ENCODE results near the gene SEC14L1. TPM values are rescaled to one million over a fixed set of nuclear protein-coding genes. Genes with fewer than 3 reads are reported as not detected.

The SEC14L1 gene
- total RNA-seq, 1 donor from 2014 or later, result 79.6 TPM

GRCh38 chr17:77235370-77235941 lies 94.7 kb downstream of the SEC14L1 start:
- CTCF ChIA-PET, result interaction anchor here (0.7 to 0.8 kb wide), 2 partner anchors 149 to 376 kb away, joined by 3 to 4 read pairs; no protein-coding TSS in a partner anchor
- intact Hi-C loops (cut with micrococcal nuclease), result no loop called here
- Mint-ChIP-seq H3K36me3 (ENCODE audit: low read depth) (no peaks in the 10 kb centered on the region), H3K9me3 (no peaks in the 10 kb centered on the region), H3K4me1 (peaks cover 19% of the 10 kb centered on the region), H3K27ac (no peak overlapping the region), H3K27me3 (peaks cover 3% of the 10 kb centered on the region), H3K4me3 (peak overlapping the region; percentile 59)
- DNase-seq (no peak), ATAC-seq (ENCODE audit: low read depth) (no peak)
- POLR2A ChIA-PET, result interaction anchor here (0.6 to 3.2 kb wide), 4 partner anchors 10 to 145 kb away, joined by 5 to 13 read pairs (median 6); partner anchors contain the start of gene SEC14L1
- TF ChIP-seq CTCF (IDR thresholded peaks at IDR 0.05), result no peak

- CTCF ChIA-PET, result no interaction called here
- POLR2A ChIA-PET, result no interaction called here
- Mint-ChIP-seq H3K27ac (no peak overlapping the region), H3K36me3 (ENCODE audit: low read depth) (no peaks in the 10 kb centered on the region), H3K27me3 (peaks cover 7% of the 10 kb centered on the region), H3K4me1 (peaks cover 19% of the 10 kb centered on the region), H3K4me3 (no peak overlapping the region), H3K9me3 (no peaks in the 10 kb centered on the region)
- no peak for ATAC-seq (ENCODE audit: low read depth)
- intact Hi-C loops (cut with micrococcal nuclease), result no loop called here
- DNase-seq, result no peak
- TF ChIP-seq CTCF (IDR thresholded peaks at IDR 0.05), result no peak
Observed at GRCh38 chr17:77237232-77238008, 96.7 kb downstream of the SEC14L1 start.

- DNase-seq, result no peak
- Mint-ChIP-seq H3K4me3 (no peak overlapping the region), H3K27me3 (peaks cover 10% of the 10 kb centered on the region), H3K4me1 (peaks cover 6% of the 10 kb centered on the region), H3K9me3 (no peaks in the 10 kb centered on the region), H3K36me3 (ENCODE audit: low read depth) (no peaks in the 10 kb centered on the region), H3K27ac (no peak overlapping the region)
- ChIA-PET POLR2A (interaction anchor here (0.6 kb wide), 1 partner anchor 94 kb away, joined by 5 read pairs; no protein-coding TSS in a partner anchor), CTCF (no interaction called here)
- no peak for ATAC-seq (ENCODE audit: low read depth)
- intact Hi-C loops (cut with micrococcal nuclease), result no loop called here
- TF ChIP-seq CTCF (IDR thresholded peaks at IDR 0.05), result no peak
Observed at GRCh38 chr17:77240976-77241375, 100.2 kb downstream of the SEC14L1 start.

GRCh38 chr17:77242118-77242851 lies 101.5 kb downstream of the SEC14L1 start:
- Mint-ChIP-seq H3K36me3 (ENCODE audit: low read depth) (no peaks in the 10 kb centered on the region), H3K4me1 (peaks cover 10% of the 10 kb centered on the region), H3K27me3 (peaks cover 14% of the 10 kb centered on the region), H3K9me3 (no peaks in the 10 kb centered on the region), H3K27ac (no peak overlapping the region), H3K4me3 (no peak overlapping the region)
- intact Hi-C loops (cut with micrococcal nuclease), result no loop called here
- ChIA-PET CTCF (interaction anchor here (1.0 kb wide), 1 partner anchor 155 kb away, joined by 5 read pairs; no protein-coding TSS in a partner anchor), POLR2A (interaction anchor here (1.1 kb wide), 1 partner anchor 151 kb away, joined by 4 read pairs; no protein-coding TSS in a partner anchor)
- TF ChIP-seq CTCF (IDR thresholded peaks at IDR 0.05), result no peak
- DNase-seq (no peak), ATAC-seq (ENCODE audit: low read depth) (no peak)
